ENCODE measurements around the gene PSMG1.
"Not testable (repeated sequence)": the region's sequence is repeated elsewhere in the genome, so short reads cannot be mapped to it uniquely, and the experiment has no call there.

PSMG1 gene, protein sequence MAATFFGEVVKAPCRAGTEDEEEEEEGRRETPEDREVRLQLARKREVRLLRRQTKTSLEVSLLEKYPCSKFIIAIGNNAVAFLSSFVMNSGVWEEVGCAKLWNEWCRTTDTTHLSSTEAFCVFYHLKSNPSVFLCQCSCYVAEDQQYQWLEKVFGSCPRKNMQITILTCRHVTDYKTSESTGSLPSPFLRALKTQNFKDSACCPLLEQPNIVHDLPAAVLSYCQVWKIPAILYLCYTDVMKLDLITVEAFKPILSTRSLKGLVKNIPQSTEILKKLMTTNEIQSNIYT

DNA sequence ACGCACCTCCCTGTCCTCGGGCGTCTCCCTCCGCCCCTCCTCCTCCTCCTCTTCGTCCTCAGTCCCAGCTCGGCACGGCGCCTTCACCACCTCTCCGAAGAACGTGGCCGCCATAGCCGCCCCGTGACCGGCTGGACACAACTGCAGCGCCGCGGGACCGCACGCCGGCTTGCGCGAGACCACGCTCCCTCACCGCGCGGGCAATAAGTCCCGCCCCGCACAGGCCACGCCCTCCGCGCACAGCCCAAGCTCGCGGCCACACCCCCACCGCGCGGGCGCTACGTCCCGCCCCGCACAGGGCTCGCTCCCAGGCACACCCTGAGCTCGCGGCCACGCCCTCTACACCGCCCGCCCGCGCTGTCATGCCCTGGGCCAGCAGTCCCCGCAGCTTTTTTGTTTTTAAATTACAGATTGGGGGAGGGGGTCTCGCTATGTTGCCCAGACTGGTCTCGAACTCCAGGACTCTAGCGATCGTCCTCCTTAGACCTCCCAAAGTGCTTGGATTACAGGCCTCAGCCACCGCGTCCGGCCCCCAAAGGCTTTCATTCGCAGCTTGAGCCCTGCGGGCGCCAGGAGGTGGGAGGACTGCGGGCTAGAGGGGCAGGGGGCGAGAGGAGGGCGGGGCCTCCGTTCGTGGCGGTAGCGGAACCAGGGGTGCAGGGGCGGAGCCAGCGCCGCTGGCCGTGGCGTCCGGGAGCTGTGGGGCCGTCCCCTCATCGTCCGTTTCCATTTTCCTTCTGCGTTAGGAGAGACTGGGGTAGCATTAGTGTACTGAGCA lies at the start of gene PSMG1:
Gene PSMG1 (minus strand): TSS at position 180 of the 778 bp plus-strand sequence. CDS start 66 bp downstream, at position 114.
- DNase-seq = peak; percentile 91

- DNase-seq = no peak
Observed at GRCh38 chr21:39232861-39233291, 49.6 kb upstream of the PSMG1 start.

- DNase-seq = no peak
Observed at GRCh38 chr21:39224930-39225329, 41.7 kb upstream of the PSMG1 start.

GRCh38 chr21:39221997-39222486 lies 38.8 kb upstream of the PSMG1 start:
- no peak for DNase-seq

GRCh38 chr21:39221282-39221996 lies 38.2 kb upstream of the PSMG1 start:
- no peak for DNase-seq

DNA sequence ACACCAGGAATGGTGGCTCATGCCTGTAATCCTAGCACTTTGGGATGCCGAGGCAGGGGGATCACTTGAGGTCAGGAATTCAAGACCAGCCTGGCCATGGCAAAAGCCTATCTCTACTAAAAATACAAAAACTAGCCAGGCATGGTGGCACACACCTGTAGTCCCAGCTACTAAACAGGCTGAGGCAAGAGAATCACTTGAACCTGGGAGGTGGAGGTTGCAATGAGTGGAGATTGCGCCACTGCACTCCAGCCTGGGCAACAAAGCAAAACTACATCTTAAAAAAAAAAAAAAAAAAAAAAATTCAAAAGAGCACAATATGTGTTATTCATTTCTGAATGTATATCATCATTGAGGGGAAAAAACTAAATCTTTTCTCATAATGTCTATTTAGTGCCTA lies 37.6 kb upstream of the PSMG1 start:
- DNase-seq = not testable (repeated sequence)

DNA sequence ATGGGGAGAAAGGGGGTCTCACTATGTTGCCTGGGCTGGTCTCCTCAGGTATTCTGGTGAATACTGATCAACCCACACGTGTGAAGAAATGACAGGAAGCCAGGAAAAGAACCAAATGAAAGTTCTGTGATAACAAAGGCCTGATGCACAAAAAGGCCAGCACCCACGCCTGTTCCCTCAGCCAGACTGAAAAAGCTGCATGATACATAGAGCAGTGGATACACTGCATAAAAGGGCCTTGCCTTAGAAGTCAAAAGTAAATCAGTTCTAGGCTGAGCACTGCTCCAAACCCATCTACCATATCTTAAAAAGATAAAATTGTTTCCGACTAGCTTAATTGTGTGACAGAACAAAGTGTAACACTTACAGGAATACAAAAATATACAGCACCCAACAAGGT lies 36.9 kb upstream of the PSMG1 start:
- DNase-seq = no peak

DNA sequence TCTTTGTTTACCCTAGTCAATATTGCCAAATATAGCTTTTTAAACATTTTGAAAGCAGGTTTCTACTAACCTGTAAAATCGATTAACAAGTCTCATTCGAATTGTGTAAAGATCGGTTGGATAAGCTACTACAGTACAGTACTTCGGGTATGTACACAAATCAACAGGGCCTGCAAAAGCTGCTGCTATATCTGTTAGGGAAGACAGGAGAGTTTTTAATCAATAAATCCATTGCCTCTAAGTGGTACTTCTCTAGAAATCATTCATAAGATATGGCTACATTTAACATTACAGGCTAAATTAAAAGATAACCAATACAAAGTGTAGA lies 34.8 kb upstream of the PSMG1 start:
- DNase-seq = no peak

DNA sequence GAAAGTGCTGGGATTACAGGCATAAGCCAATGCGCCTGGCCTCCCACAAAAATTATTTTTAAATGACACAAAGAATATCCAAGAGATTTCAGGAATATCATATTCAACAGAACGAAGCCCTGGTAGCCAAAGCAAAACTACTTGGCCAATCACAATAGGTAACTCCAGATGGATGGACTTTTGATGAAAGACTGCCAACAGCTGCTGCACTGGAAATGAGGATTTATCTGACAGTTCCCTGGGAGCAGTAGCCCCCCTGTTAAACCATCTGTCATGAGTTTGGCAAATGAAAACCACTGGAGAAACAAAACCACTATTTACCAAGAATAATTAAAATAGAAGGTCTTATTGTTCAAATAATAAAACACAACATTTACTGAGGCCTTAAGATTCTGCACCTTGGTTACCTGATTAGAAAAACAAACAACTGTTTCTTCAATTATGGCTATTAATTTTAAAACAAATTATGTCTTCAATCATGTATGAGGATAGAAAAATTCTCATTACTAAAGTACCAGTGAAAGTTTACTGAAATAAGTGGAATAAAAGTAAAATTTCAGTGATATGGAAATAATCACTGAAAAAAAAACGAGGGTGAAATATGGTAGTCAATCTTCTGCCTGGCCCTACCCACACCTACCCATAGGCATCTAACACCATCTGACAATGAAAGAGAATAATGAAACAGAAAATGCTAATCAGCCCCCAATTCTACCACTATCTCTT lies 34.3 kb upstream of the PSMG1 start:
- DNase-seq = no peak

DNA sequence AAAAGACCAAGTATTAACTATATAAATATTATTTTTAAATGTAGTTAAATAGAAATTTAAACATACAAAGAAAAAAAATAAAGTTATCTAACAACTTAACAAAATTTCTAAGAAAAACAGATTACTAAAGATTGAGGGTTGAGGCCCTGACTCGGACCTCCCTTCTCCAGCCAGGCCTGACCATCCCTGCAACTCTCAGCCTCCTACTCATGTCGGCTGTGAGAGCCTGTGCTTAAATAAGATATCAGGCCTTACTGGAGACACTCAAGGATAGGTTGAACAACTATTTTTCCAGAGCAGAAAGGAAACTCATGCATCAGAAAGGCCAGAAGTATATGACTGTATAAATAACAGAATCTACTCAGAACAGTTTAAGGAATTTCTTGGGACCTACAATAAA lies 33.0 kb upstream of the PSMG1 start:
- no peak for DNase-seq

- no peak for DNase-seq
Observed at GRCh38 chr21:39215078-39215477, 31.8 kb upstream of the PSMG1 start.

- DNase-seq = no peak
Observed at GRCh38 chr21:39209334-39209688, 26.1 kb upstream of the PSMG1 start.

- no peak for DNase-seq
Observed at GRCh38 chr21:39208624-39209333, 25.5 kb upstream of the PSMG1 start.

DNA sequence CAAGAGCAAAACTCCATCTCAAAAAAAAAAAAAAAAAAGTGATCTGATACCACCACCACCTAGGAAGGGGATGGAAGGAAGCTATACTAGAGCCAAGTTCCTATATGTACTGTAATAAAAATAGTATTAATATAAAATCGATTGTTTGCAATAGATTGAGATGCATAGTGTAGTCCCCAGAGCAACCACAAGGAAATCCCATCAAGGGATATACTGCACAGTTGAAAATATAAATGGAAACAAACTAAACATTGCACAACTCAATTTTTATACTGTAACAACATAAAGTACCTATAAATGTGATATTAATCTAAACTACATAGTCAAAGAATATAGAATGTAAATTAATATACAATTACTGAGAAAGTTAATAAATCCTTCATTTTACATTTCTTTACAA lies 20.9 kb upstream of the PSMG1 start:
- DNase-seq = no peak

- no peak for DNase-seq
Observed at GRCh38 chr21:39198800-39199199, 15.5 kb upstream of the PSMG1 start.

GRCh38 chr21:39197448-39198233 lies 14.4 kb upstream of the PSMG1 start:
- DNase-seq = no peak

DNA sequence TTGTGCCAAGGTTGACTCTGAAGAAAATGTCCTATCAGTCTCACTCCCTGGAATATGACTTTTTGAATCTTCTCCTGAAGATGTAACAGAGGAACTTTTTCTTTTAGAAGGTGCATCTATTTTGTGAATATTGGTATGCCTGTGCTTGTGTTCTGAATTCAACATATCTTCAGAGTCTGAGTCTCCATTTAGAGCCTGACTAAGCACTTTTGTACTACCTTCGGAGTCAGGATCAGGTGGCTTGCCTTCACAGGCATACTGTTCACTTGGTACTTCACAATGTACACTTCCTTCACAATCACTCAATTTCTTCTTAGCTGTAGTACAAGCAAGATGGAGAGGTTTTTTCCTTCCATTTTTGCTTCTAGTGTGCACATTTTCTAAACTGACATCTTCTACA lies 13.6 kb upstream of the PSMG1 start:
- DNase-seq = no peak

GRCh38 chr21:39196310-39196709 lies 13.1 kb upstream of the PSMG1 start:
- DNase-seq = no peak

DNA sequence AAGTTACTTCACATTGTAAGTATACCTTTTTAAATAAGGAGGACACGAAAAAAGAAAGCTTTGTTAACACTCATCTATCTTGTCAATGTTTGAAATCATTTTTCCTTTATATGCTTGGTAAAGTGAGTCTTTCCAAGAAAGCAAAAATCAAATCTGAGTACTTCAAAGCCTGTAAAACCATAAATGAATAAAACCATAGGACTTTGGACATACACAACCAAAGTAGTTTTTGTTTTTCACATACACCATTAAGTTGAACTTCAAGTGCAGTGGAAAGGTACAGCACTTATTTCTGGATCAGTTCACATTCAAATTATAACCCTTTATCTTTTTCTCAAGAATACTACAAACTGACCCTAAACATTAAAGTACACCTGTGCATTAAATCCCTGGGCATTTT lies 10.1 kb upstream of the PSMG1 start:
- no peak for DNase-seq

DNA sequence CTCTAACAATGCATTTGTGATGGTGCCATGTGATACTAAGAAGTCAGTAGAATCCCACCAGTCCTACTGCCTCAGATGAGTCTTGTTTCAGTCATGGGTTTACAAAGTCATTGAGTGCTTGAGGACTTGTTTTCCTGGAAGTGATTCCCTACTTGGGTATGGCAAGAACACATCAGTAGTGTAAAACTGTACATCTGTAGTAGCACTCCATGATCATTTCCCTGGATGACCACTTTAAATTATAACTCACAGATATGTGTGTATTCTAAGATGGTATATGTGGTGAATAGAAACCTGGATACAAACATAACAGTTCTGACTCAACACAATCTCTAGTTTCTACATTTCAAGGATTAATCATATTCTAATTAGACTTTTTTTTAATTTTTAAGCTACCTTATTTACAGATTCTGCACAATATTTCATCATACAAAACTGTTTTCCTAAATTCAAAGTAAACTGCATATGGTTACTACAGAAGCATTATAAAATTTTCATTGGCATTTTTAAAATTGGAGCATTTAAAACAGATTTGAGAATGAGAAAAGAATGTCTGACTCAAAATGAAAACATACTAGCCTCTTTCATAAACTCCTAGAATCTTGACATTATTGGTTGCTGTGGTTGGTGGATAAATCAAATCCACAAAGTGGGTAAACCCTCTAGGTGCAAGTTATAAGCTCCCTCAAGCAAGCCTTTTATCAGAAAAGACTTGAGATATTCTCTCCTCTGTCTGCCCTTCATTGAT lies 6.8 kb upstream of the PSMG1 start:
- no peak for DNase-seq

Measured in NCI-H510A treated with DMSO at 0.1 percent for 48 hours (cell line).